Osteoblast (primary cell): ENCODE results near the gene NUP160. TPM values are rescaled to one million over a fixed set of nuclear protein-coding genes. Genes with fewer than 3 reads are reported as not detected.

Experiments
- DNase-seq: peaks from one replicate; pipeline ENCODE4 v3.0.0; 2011; ENCODE audit warnings: low spot score, mixed read lengths; ENCODE audit not compliant: insufficient read length; ENCODE audit errors: missing footprints
- H2AFZ ChIP-seq: 2 replicates; pipeline ENCODE4 v1.6.0; 2011; ENCODE audit warnings: mild to moderate bottlenecking, low read length
- H3K27ac ChIP-seq: 2 replicates; pipeline ENCODE4 v1.5.1; 2011; ENCODE audit warnings: mild to moderate bottlenecking, low read depth, low read length, moderate library complexity
- H3K27me3 ChIP-seq: 2 replicates; pipeline ENCODE4 v1.6.0; 2012; ENCODE audit warnings: mild to moderate bottlenecking, control low read depth, inconsistent platforms, low read length, moderate library complexity; ENCODE audit not compliant: insufficient read depth
- H3K36me3 ChIP-seq: 2 replicates; pipeline ENCODE4 v1.5.1; 2011; ENCODE audit warnings: mild to moderate bottlenecking, low read length, control low read depth, moderate library complexity; ENCODE audit not compliant: insufficient read depth
- H3K4me1 ChIP-seq: 2 replicates; pipeline ENCODE4 v1.5.1; 2011; ENCODE audit warnings: mild to moderate bottlenecking, low read length, control low read depth, moderate library complexity; ENCODE audit not compliant: insufficient read depth
- H3K4me2 ChIP-seq: 2 replicates; pipeline ENCODE4 v1.6.0; 2011; ENCODE audit warnings: mild to moderate bottlenecking, low read length; ENCODE audit not compliant: insufficient read depth
- H3K4me3 ChIP-seq: fragments of 200-600 bp; sonication (generic); 3 replicates; pipeline ENCODE4 v1.5.1; 2012; ENCODE audit warnings: mild to moderate bottlenecking, low read length, inconsistent platforms; ENCODE audit not compliant: insufficient read depth
- H3K79me2 ChIP-seq: 2 replicates; pipeline ENCODE4 v1.6.0; 2012; ENCODE audit warnings: mild to moderate bottlenecking, low read length, control low read depth, inconsistent platforms; ENCODE audit not compliant: insufficient read depth
- H3K9me3 ChIP-seq: 2 replicates; pipeline ENCODE4 v1.5.1; 2011; ENCODE audit warnings: low read depth, low read length, control low read depth
- H4K20me1 ChIP-seq: 2 replicates; pipeline ENCODE4 v1.6.0; 2012; ENCODE audit warnings: mild to moderate bottlenecking, low read length, control low read depth; ENCODE audit not compliant: insufficient read depth
- small RNA-seq: library from RNA; depleted of rRNA; stranded (forward); fragments of <200 nt; gene quantifications from one replicate; pipeline ENCODE3, GENCODE V24; 2012
- total RNA-seq: library from RNA; depleted of rRNA; stranded (reverse); fragments of >200 nt; gene quantifications from 2 replicates; pipeline ENCODE4 v1.2.3, GENCODE V29; 2012
- TF ChIP-seq, protein P1 (sequence below): IDR thresholded peaks from 2 replicates; pipeline ENCODE4 v1.5.1; 2011; ENCODE audit warnings: mild to moderate bottlenecking, low read depth, low read length, moderate library complexity; ENCODE audit errors: extremely low read depth

NUP160 gene
- total RNA-seq, 1 donor = 27.1 TPM

DNA sequence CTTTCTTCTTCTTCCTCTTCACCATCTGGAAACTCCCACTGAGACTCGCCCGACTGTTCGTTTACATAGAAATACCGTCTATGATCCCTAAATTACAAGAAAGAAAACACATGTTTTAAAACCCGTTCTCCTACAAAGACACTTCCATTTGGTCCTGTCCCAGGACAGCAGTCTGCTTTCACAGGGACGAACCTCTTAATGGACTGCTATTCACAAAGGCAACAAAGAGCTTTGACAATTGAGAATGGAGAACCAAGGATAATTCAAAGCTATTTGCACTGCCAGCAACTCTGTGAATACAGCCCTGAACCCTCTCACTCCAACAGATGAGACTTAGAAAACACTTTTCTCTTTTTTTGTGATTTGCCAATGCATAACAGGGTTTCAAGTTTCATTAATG, 116.7 kb downstream of the NUP160 start:
- Histone ChIP-seq H3K9me3 (no peaks in the 10 kb centered on the region), H3K4me2 (no peak overlapping the region), H3K4me1 (no peaks in the 10 kb centered on the region), H3K27ac (no peak overlapping the region), H3K79me2 (peaks cover 11% of the 10 kb centered on the region), H2AFZ (no peak overlapping the region), H3K36me3 (peaks cover 93% of the 10 kb centered on the region), H3K27me3 (no peaks in the 10 kb centered on the region), H3K4me3 (no peak overlapping the region), H4K20me1 (peaks cover 8% of the 10 kb centered on the region)
- TF ChIP-seq, protein P1, sequence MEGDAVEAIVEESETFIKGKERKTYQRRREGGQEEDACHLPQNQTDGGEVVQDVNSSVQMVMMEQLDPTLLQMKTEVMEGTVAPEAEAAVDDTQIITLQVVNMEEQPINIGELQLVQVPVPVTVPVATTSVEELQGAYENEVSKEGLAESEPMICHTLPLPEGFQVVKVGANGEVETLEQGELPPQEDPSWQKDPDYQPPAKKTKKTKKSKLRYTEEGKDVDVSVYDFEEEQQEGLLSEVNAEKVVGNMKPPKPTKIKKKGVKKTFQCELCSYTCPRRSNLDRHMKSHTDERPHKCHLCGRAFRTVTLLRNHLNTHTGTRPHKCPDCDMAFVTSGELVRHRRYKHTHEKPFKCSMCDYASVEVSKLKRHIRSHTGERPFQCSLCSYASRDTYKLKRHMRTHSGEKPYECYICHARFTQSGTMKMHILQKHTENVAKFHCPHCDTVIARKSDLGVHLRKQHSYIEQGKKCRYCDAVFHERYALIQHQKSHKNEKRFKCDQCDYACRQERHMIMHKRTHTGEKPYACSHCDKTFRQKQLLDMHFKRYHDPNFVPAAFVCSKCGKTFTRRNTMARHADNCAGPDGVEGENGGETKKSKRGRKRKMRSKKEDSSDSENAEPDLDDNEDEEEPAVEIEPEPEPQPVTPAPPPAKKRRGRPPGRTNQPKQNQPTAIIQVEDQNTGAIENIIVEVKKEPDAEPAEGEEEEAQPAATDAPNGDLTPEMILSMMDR = no peak
- no peak for DNase-seq

Small RNA genes lying within 50 kb of the gene (small RNA-seq; reads per million reads assigned to genes)
- gene AC021443.1 (not detected), gene RF00019 (not detected), gene RNA5SP340 (not detected)

Other genes with a start within 250 kb of the NUP160 start
- gene MTCH2, start 205.8 kb downstream of the NUP160 start, total RNA-seq = 69.5 and 74.9 TPM in 2 replicates
- 2.2 and 2.4 TPM in 2 replicates for gene AGBL2, start 133.0 kb downstream of the NUP160 start, total RNA-seq
- gene FNBP4, start 81.0 kb downstream of the NUP160 start, total RNA-seq = 126 and 130 TPM in 2 replicates
- 9.1 and 10.9 TPM in 2 replicates for gene PTPRJ, start 132.2 kb upstream of the NUP160 start, total RNA-seq